ENCODE data around the gene TBX2.
"Not testable (repeated sequence)": the region's sequence is repeated elsewhere in the genome, so short reads cannot be mapped to it uniquely, and the experiment has no call there.

The TBX2 gene

GRCh38 chr17:61413661-61414126, 14.1 kb downstream of the TBX2 start:
- no peak for DNase-seq (ENCODE audit: low read depth)

GRCh38 chr17:61414141-61414935, 14.7 kb downstream of the TBX2 start:
- no peak for DNase-seq (ENCODE audit: low read depth)

GRCh38 chr17:61414936-61415251, 15.3 kb downstream of the TBX2 start:
- no peak for DNase-seq (ENCODE audit: low read depth)

- DNase-seq (ENCODE audit: low read depth): no peak
Observed at GRCh38 chr17:61415374-61416210, 15.9 kb downstream of the TBX2 start.

- no peak for DNase-seq (ENCODE audit: low read depth)
Observed at GRCh38 chr17:61416211-61416539, 16.5 kb downstream of the TBX2 start.

GRCh38 chr17:61416540-61417363, 17.1 kb downstream of the TBX2 start:
- DNase-seq (ENCODE audit: low read depth): peak; percentile 49

GRCh38 chr17:61418449-61418848, 18.8 kb downstream of the TBX2 start:
- DNase-seq (ENCODE audit: low read depth): no peak

- no peak for DNase-seq (ENCODE audit: low read depth)
Observed at GRCh38 chr17:61419496-61420046, 19.9 kb downstream of the TBX2 start.

- DNase-seq (ENCODE audit: low read depth): no peak
Observed at GRCh38 chr17:61420052-61420451, 20.4 kb downstream of the TBX2 start.

- DNase-seq (ENCODE audit: low read depth): no peak
Observed at GRCh38 chr17:61420745-61421398, 21.2 kb downstream of the TBX2 start.

GRCh38 chr17:61421460-61421859, 21.8 kb downstream of the TBX2 start:
- no peak for DNase-seq (ENCODE audit: low read depth)

GRCh38 chr17:61422116-61422799, 22.6 kb downstream of the TBX2 start:
- no peak for DNase-seq (ENCODE audit: low read depth)

GRCh38 chr17:61422869-61423268, 23.2 kb downstream of the TBX2 start:
- no peak for DNase-seq (ENCODE audit: low read depth)

- DNase-seq (ENCODE audit: low read depth): no peak
Observed at GRCh38 chr17:61423967-61424649, 24.5 kb downstream of the TBX2 start.

- DNase-seq (ENCODE audit: low read depth): no peak
Observed at GRCh38 chr17:61425682-61426481, 26.2 kb downstream of the TBX2 start.

GRCh38 chr17:61426482-61427304, 27.1 kb downstream of the TBX2 start:
- no peak for DNase-seq (ENCODE audit: low read depth)

GRCh38 chr17:61427567-61427966, 27.9 kb downstream of the TBX2 start:
- DNase-seq (ENCODE audit: low read depth): no peak

GRCh38 chr17:61429274-61429673, 29.6 kb downstream of the TBX2 start:
- no peak for DNase-seq (ENCODE audit: low read depth)

GRCh38 chr17:61429831-61430230, 30.2 kb downstream of the TBX2 start:
- not testable (repeated sequence) for DNase-seq (ENCODE audit: low read depth)

Data from stimulated activated CD8-positive, alpha-beta memory T cell treated with anti-CD3 and anti-CD28 coated beads, Interleukin-4, amount 100 ng/mL, for 24 hours (primary cell).